Stimulated activated CD4-positive, alpha-beta T cell treated with anti-CD3 and anti-CD28 coated beads, TNF-alpha, amount 100 ng/mL, for 1 hour (primary cell): ENCODE results near the gene PDE5A.

Experiments used
- DNase-seq, 3 donors: peaks; one replicate each; pipeline ENCODE4 v3.0.0-alpha.2; 2020; ENCODE audit warnings: low read depth in 3 of 3, low spot score in 1 of 3

PDE5A gene

DNA sequence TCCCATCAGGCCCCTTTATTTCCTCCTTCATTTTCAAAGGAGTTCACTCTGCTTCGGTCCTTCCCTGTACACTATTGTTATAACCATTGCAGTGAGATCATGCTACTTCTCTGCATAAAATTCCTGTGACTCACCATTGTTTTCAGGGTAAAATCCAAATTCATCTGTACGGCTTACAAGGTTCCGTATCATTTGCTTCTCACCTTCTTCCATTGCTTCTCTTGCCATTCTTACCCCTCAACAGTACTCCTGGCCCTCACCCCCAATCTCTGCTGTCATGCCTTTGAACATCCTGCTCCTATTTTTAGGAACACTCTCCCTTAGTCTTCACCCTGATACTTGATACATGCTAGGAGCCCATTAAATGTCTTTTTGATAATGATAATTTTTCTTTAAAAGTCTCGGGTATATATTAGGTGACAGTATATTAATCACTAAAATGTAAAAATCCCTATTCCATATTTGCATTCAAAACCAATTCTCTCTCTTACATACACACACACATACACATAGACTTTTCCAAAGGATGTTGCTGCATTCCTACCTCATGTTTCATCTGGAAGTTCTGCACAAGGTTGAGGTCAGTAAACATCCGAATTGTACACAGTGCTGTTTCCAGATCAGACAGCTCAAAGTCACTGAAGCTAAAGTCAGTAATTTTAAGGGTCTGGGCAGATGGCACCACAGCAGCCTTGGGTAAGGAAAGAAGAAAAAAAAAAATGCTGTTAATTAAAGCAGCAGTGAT is 103.4 kb downstream of the PDE5A start:
- no peak for DNase-seq

DNA sequence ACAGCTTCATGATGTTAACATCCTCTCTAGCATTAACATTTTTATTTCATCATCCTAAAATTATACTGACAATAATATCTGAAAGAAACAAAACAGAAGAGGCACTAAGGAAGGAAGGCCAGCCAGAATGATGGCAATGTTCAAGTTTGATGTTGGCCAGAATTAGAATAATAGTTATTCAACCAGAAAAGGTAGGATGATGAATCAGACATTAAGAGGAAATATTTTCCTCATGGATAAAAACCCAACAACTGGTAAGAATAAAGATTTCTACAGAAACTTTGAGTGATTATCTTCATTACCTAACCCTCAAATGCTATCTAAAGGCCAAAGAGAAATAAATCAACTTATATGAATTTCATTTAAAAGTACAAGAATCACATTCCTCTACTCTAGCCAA is 105.2 kb downstream of the PDE5A start:
- DNase-seq, result no peak

DNA sequence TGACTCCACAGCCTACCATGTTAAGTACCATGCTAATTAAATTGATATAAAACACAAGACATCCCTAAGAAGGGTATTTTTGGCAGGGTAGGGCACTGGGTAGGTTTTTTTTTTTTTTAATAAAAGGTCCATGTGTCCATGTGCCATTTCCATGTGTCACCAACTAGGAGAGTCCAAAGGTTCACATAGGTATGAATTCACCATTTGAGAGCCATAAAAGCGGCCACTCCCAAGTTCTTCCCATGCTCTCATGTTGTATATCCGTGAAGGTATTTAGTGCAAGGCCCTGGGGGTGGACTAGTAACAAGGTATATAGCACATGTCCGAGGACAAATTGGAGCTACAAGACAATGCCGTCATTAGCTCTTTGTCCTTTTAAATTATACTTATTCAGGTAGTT is 107.3 kb downstream of the PDE5A start:
- DNase-seq, result no peak

DNA sequence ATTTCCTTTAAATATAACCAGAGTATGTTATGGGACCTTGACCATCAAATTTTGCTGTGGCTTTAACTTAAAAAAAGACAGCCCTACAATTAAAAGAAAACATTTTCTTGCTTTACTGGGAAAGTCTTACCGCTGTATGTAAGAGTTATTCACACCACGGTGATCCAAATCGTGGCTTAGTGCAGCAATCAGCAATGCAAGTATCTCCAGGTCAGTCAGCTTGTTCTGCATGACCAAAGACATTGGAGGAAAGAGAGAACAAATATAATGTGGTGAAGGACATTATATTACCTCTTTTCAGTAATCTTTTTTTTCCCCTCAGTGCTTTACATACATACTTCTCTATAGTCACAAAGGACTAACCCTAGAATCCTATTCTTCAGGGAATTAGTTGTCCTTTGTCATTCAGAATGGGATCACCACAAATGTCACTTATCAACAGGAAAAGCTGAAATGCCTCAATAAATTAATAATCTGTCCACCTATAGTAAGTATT is 109.6 kb downstream of the PDE5A start:
- no peak for DNase-seq

DNA sequence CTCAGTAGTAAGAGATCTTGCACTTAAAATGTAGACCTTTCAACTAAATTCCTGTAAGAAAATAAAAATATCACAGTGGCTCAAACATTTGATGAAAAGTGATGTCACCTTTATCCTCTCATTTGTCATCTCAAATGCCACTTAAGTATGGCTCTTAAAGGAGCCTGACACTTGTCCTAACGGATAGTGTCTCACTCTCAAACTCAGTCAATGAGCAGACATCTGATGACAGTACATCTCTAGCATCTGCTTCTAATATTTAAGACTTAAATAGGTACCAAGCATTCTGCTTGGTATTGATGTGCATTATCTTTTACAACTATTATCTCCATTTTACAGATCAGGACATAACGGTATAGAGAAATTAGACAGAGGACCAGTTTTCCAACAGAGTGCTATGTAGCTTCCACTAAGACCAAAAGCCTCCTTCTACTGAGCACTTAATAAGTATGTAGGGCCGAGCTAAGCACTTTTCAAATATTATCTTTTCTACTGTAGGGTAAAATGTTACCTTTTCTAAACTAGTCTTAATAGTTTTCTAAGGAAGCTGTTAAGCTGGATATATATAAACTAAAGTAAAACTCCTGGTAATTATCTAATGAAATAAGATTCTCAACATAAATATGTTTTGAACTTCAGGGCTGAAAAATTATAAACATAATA is 110.2 kb downstream of the PDE5A start:
- DNase-seq, result no peak

DNA sequence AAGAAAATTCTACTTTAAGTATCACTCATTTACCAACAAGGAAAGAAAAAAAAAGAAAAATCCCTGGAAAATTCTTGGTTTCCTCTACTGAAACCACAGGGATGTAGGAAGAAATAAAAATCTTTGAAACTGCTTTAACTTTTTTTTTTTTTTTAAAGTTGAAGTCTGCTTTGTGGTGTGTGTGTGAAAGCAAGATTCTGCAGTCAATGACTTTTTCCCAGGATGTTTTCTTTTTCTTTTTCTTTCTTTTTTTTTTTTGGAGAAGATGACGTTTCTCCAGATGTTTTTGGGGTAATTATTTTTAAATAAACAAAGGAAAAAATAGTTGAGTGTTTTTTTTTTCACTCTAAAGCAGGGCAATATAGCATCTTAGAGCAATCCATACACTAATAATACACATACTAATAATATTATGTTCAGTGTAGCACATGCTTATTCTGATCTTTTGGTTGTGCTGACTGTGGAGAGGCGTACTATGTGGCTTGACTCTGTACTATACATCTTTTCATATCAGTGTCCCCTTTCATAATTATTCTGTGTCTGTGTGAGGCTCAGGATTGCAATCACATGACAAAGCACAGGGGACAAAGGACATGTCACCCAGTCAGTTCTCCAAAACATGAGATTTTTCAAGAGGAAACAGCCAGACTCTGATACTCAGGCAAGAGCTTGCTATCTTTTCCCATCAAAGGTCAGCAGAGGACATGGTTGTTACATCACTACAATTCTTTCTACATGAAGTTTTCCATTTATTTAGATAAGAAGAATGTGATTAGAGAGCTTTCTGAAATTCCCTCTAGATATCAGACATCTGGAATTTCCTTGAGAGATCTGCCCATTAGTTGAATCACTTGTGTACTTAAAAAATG is 111.0 kb downstream of the PDE5A start:
- no peak for DNase-seq

DNA sequence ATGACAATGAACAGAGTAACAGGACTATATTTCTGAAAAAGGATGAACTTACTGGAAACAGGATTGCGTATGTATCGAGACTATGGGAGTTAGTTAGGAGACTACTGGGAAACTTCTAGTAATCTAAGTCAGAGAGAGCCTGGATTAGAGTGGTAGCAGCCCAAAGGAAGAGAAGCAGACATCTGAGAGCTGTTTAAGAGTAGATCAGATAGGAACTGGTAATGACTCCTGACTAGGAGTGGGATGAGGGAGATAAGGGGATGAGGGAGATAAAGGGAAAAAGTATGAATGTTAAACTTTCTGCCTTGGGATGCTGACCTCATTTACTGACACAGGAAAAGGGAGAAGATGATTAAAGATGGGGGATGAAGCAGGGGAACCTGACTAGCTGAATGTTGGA is 116.2 kb downstream of the PDE5A start:
- no peak for DNase-seq

DNA sequence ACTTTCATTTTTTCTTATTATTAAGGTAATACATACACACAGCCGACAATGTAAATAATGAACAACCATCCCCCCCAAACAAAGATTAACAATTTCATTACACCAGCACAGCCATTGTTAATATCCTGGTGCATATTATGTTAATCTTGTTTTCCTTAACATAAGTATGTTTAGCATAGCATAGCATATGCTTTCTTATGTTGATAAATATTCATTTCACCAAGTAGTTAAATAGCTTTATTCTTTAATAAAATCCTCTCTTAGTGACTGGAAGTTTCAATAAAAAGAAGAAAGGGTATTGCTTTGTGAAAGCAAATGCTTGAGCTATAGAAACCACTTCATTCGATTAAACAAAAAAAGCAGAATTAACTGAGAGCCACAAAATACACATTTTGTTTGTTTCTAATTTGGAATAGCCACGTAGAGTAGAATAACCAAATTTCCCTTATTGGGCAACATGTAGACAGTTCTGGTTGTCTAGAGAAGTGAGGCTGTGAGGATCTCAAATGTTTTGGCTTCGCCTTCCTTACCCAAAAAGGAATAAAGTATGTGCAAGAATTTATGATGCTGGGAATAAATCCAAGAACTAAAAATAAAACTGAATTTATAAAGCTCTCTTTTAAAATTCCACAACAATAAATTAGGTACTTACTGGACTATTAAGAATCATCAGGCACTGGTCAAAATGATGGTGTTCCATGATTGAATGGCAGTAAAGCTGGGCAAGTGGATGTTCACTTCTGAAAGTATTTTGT is 118.0 kb downstream of the PDE5A start:
- no peak for DNase-seq

DNA sequence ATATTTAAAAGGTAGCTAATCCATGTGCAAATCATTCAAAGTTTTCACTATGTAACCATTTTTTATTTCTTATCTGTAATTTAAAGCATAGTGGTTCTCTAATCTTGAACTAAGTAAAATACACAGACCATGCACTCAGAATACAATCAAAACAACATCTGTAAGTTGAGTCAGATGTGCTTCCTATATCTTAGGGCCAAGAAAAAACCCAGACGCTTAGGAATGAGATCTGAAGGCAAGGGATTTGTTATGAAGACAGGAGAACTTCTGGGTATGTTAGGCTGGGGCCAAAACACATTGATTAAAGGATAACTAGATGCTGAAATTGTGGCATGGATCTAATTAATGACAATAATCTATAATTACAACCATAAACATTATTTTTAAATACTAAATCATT is 120.3 kb downstream of the PDE5A start:
- DNase-seq, result no peak

DNA sequence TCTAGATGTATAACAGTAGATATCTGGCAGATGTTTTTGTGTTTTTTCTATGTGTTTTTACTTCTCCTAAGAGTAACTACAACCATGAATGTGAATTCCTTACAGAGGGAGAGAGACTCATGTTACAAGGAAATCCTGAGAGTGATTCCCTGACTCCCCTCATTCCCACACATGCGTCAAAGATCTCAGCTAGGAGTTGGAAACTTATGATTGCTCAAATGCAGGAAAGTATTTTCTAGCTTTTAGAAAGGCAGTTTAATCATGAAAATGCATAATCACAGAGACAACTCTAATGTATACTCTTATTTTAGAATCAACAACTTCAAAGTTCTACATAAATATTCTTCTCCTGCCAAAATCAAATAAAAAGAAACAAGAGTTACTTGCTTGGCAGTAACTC is 121.8 kb downstream of the PDE5A start:
- no peak for DNase-seq

DNA sequence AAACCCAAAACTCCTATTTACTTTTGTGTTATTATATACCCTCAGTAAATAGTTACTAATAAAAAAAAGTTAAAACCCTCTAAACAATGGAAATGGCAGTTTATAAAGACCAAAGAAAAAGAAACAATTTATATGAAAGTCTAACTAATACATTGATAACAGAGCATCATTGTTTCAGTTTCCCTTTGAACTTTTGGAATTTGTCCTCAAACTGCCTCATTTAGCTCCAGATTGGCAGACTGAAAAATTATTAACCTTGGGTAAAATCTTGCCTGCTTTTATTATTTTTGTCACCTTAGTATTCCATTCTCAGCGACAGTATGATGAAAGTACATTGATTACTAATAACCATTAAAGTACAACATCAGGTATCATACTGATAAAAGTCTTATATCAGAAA is 124.0 kb downstream of the PDE5A start:
- DNase-seq, result no peak

DNA sequence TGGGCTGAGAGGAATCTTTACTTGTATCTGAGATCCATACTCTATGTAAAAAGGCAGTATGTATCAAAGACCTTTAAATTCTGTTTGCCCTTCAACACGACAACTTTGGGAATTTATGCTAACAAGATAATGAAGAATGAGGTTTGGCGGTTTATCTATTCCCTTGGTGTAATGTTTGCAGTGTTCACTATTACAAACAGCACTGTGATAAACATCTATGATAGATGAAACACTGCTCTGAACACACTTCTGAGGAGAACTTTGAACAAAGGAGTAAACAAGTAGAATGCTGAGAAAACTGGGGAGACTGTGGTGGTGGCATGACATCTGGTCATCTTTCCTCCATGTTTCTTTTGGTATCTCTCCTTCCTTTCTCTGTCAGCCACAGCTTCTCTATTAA is 126.9 kb downstream of the PDE5A start:
- DNase-seq, result no peak

DNA sequence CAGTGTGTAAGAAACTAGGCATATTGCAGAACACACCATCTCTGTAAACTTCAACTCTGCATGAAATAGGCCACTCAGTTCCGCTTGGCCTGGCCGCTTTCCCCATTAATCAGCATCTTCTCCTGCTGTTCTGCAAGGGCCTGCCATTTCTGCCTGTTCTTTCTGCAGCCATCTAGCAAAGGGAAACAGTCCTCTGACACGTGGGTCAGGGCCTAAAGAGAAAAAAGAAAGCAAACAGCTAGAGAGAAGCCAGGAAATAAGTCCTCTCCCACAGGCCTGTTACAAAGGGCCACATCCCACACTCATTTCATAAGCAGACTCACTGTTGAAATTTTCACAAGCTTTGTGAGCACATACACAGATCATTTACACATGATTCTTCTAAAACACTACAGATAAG is 130.1 kb downstream of the PDE5A start:
- DNase-seq, result no peak

DNA sequence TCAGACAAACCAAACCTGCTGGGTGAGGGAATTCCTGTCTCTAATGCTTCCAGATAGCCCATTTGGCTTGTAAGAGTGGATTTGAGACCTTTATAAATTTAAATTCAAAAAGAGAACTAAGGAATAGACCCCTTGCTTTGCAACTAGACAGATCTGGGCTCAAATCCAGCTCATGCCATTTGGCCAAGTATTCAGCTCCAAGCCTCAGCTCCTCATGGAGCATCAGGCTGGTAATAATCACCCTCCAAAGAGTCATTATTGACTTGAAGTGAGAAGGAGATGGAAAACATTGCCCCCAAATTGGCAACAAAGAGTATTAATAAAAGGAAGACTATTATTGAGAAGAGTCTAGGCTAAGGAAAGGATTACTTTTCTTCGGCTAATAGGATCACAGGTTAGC is 134.7 kb downstream of the PDE5A start:
- no peak for DNase-seq

DNA sequence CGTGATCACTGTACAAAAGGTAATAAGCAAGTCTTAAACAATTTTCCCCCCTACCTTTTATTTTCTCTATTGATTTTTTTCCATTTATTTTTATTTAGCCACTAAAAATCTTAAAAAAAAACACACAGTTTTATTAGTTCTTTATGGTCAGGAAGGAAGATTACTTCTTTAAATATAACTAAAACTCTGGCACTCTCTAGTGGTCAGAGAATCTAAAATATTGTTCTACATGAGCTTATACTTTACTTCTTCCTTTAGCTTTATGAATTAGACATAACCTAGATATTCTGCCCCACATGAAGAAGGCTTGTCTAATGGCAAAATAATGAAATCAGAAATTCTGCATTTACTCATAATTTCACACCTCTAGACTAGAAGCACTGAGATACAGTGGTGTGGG is 135.2 kb downstream of the PDE5A start:
- no peak for DNase-seq

DNA sequence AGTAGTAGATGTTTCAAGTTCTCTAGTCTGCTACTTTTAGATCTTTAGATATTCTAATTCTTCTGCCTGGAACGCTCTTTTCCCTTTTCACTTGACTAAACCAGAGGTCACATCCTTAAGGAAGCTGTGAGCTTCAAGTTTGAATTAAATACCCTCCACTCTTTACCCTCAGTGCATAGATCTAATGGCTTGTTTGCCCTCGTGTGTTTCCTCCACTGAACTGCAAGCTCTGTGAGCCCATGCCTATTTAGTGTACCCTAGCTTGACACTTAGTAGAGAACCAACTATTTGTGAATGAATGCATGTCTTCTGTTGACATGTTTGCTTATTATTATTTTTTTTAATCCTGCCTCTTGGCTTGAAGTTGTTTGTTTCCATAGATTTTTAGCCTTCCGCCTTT is 138.3 kb downstream of the PDE5A start:
- no peak for DNase-seq

DNA sequence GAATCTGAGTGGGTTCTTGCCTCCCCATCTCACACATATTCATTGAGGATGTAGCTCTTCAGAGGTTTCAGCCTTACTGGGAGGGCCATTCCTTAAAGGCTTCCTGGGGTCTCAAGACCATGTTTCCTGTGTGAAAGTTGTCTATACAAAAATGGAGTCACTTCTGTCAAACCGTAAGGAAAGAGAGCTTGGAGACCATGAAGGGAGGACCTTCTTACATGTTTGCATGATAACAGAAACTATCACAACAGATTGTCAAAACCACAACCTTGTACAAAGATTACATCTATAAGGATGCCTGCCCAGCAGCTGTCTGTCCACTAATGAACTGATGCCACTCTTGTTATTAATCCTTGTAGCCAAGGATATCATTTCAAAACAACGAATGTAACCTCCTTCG is 139.3 kb downstream of the PDE5A start:
- no peak for DNase-seq

DNA sequence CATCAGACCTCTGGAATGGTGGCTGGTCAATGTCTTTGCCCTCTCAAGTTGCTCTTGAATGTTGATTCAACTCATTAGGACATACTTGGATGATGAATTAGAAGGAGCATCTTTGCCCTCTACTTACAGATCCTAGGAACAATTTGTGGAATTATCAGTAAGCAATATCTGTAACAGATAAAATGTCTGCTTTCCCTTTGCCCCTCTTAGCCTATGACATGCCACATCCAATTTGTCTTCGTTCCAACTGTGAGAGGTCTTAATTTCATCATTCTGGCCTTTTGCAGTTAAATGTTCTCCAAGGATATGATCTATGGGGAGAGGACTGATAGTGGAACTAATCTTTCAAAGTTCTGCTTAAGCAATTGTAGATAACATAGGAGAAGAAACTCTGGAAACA is 148.3 kb downstream of the PDE5A start:
- no peak for DNase-seq

DNA sequence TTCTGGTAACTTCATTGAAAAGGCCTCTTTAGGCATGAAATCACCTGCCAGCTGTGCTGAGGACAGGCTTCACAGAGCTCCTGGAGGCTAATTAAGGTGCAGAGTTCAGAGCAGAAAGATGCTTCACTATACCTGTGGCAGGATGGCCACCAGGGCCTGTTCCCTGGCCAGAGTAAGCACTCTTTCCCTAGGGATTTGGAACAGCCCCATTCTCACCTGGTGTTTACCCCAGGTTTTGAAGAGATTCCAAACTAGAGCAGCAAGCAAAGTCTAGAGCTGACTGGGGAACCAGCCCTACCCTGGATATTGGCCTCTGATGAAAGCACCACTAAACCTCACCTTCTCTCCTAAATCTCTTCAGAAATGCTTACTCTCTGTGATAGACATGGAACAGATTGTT is 148.8 kb downstream of the PDE5A start:
- no peak for DNase-seq

DNA sequence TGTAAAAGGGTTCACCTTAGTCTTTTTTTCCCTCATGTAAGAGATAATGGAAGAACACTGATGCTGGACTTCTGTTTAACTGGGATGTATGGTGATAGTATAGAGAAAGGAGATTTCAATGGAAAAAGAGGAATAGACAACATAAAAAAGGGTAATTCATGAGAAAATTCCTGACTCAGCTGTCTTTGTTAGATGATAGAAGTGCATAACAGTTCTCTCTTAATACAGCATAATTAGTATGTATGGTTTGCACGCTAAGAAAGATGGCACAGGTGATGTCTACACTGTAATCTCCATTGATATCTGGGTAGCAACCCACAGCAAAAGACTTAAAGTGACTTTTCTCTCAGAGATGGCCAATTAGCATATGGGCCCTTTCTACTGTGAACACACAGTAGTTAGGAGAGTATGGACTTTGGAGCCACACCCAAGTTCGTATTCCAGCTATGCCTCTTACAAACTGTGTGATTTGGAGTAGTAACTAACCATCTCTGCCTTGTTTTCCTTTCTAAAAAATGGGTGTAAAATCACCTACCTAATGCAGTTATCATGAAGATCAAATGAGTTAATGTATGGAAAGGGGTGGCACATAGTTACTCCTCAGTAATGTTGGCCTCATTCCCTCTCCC is 149.3 kb downstream of the PDE5A start:
- no peak for DNase-seq
